Stimulated activated naive CD8-positive, alpha-beta T cell treated with anti-CD3 and anti-CD28 coated beads, Interleukin-15, Interleukin-2, amounts not matched to agents 100 ng/mL and 50 ng/mL, for 24 hours (primary cell): Measurements from ENCODE around the gene MRTFB.

Experiments
- H3K27ac Mint-ChIP-seq: one replicate; pipeline ENCODE4 v1.8.0; 2021; ENCODE audit warnings: mild to moderate bottlenecking, mixed read lengths
- H3K27me3 Mint-ChIP-seq: one replicate; pipeline ENCODE4 v1.8.0; 2021; ENCODE audit warnings: mixed read lengths
- H3K36me3 Mint-ChIP-seq: one replicate; pipeline ENCODE4 v1.8.0; 2021; ENCODE audit warnings: low read depth, mixed read lengths
- H3K4me1 Mint-ChIP-seq: one replicate; pipeline ENCODE4 v1.8.0; 2021; ENCODE audit warnings: low read depth, mixed read lengths
- H3K4me3 Mint-ChIP-seq: one replicate; pipeline ENCODE4 v1.8.0; 2021; ENCODE audit warnings: mild to moderate bottlenecking, mixed read lengths
- H3K9me3 Mint-ChIP-seq: one replicate; pipeline ENCODE4 v1.8.0; 2021; ENCODE audit warnings: mixed read lengths

MRTFB gene

DNA sequence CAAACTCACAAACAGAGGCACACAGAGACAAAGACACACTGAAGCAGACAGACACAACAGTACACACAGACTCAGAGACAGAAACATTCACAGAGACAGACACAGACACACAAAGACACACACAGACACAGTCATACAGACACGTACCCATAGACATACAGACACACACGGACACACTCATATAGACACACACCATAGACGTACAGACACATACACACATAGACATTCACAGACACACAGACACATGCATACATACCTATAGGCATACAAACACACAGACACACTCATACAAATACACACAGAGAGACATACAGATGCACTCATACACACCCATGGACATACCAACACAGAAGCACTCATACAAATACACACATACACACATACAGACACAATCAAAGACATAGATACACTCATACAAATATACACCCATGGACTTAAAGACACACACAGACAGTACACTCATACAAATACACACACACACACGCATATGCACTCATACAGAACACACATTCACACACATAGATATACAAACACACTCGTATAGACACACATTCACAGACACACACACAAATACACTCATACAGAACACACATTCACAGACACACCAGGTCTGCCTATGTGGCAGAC, 19.9 kb upstream of the MRTFB start:
- Mint-ChIP-seq H3K4me1 (no peaks in the 10 kb centered on the region), H3K27ac (no peak overlapping the region), H3K9me3 (no peaks in the 10 kb centered on the region), H3K4me3 (no peak overlapping the region), H3K27me3 (peaks cover 4% of the 10 kb centered on the region), H3K36me3 (no peaks in the 10 kb centered on the region)

DNA sequence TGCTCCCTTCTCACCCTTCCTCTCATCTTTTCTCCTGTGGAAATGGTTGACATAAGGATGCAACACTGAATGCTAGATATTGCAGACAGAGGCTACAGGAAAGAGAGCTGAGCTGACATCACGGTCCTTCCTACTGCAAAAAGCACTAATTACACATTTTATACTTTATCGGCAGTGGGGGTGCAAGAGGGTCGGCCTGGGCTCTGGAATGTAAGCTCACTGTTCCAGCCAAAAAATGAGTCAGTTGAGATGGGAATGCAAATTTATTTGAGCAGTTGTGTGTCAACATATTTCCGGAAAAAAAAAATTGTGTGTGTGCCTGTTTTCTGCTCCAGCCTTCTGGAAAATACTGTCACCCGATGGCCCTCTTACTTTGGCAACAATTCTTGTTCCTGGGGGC, 14.1 kb upstream of the MRTFB start:
- H3K36me3 Mint-ChIP-seq, result no peaks in the 10 kb centered on the region
- H3K27ac Mint-ChIP-seq, result no peak overlapping the region
- H3K9me3 Mint-ChIP-seq, result peaks cover 6% of the 10 kb centered on the region
- H3K27me3 Mint-ChIP-seq, result peaks cover 28% of the 10 kb centered on the region
- H3K4me1 Mint-ChIP-seq, result no peaks in the 10 kb centered on the region
- H3K4me3 Mint-ChIP-seq, result no peak overlapping the region

DNA sequence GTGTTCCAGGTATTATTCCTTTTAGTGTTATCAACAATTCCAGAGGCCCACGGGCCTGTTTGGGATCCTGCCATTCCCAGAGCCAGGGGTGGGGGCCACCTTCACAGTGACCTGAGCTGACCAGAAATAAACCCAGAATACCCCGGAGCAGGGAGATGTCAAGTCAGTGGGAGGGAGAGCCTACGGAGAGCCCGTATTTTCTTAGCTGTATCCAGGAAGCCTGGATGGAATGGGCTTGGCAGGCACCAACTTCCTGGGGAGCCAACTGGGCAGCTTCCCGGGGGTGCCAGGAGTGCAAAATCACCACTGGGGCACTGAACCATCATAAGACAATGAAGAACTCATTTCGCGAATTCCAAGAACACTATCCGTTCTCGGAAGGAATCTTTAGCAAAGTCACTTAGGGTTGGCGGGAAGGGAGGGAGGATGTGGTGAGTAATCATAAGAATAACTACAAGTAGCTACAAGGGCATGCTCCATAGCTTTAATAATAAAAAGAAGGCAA, 13.2 kb upstream of the MRTFB start:
- H3K4me1 Mint-ChIP-seq, result no peaks in the 10 kb centered on the region
- no peaks in the 10 kb centered on the region for H3K36me3 Mint-ChIP-seq
- no peak overlapping the region for H3K4me3 Mint-ChIP-seq
- H3K27me3 Mint-ChIP-seq, result peaks cover 28% of the 10 kb centered on the region
- peaks cover 6% of the 10 kb centered on the region for H3K9me3 Mint-ChIP-seq
- H3K27ac Mint-ChIP-seq, result no peak overlapping the region

DNA sequence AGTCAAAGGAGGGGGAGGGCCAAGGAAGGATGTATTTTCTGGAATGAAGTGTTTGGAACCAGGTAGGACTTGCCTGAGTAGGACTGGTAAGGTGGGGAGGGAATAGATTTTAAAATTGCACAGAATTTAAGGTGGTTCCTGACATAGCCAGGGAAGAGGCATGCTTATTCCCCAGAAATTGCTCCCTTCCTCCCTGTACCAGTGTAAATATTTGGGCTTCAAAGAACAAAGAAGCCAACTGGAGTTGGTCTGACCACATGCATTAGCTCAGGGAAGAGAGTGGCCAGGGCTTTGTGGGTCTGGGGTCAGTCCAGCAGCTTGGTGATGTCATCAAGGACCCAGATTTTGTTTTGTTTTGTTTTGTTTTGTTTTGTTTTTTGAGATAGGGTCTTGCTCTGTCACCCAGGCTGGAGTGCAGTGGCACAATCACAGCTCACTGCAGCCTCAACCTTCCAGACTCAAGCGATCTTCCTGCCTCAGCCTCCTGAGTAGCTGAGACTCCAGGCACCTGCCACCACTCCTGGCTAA, 9.3 kb upstream of the MRTFB start:
- Mint-ChIP-seq H3K4me1 (no peaks in the 10 kb centered on the region), H3K27ac (no peak overlapping the region), H3K9me3 (peaks cover 5% of the 10 kb centered on the region), H3K27me3 (peaks cover 26% of the 10 kb centered on the region), H3K36me3 (no peaks in the 10 kb centered on the region), H3K4me3 (no peak overlapping the region)

DNA sequence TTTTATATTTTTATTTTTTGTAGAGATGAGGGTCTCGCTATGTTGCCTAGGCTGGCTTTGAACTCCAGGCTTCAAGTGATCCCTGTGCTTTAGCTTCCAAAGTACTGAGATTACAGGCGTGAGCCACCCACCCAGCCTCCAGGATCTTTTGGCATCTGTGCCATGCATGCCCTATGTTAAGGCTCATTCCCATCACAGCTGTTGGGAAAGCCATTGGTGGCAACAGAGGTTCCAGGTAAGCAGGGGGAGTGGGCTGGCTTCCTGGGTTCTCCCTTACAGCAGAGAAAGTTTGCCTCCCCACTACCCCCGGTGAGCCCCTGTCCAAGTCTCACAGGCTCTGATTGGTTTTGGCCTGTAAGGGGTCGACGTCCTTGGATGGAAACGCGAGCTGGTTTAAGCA, 8.9 kb upstream of the MRTFB start:
- Mint-ChIP-seq H3K36me3 (no peaks in the 10 kb centered on the region), H3K9me3 (peaks cover 3% of the 10 kb centered on the region), H3K27me3 (peaks cover 24% of the 10 kb centered on the region), H3K27ac (no peak overlapping the region), H3K4me3 (no peak overlapping the region), H3K4me1 (no peaks in the 10 kb centered on the region)

DNA sequence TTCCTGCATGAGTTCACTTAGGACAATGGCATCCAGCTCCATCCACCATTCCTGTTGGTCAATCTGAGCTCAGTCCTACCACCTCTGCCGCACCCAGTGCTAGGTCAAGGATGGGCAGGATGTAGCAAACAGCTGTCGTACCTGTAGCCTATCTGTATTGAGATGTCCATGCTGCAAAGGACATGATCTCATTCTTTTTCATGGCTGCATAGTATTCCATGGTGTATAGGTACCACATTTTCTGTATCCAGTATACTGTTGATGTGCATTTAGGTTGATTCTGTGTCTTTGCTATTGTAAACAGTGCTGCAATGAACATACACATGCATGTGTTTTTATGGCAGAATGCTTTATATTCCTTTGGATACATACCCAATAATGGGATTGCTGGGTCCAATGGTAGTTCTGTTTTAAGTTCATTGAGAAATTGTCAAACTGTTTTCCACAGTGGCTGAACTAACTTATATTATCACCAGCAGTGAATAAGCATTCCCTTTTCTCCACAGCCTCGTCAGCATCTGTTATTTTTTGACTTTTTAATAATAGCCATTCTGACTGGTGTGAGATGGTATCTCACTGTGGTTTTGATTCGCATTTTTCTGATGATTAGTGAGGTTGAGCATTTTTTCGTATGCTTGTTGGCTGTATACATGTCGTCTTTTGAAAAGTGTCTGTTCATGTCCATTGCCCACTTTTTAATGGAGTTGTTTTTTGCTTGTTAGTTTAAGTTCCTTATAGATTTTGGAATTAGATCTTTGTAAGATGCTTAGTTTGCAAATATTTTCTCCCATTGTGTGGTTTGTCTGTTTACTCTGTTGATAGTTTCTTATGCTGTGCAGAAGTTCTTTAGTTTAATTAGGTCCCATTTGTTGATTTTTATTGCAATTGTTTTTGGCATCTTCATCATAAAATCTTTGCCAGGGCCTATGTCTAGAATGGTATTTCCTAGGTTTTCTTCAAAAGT, 7.2 kb upstream of the MRTFB start:
- peaks cover 17% of the 10 kb centered on the region for H3K27me3 Mint-ChIP-seq
- H3K4me1 Mint-ChIP-seq, result no peaks in the 10 kb centered on the region
- H3K9me3 Mint-ChIP-seq, result peaks cover 3% of the 10 kb centered on the region
- H3K36me3 Mint-ChIP-seq, result no peaks in the 10 kb centered on the region
- H3K4me3 Mint-ChIP-seq, result no peak overlapping the region
- no peak overlapping the region for H3K27ac Mint-ChIP-seq

DNA sequence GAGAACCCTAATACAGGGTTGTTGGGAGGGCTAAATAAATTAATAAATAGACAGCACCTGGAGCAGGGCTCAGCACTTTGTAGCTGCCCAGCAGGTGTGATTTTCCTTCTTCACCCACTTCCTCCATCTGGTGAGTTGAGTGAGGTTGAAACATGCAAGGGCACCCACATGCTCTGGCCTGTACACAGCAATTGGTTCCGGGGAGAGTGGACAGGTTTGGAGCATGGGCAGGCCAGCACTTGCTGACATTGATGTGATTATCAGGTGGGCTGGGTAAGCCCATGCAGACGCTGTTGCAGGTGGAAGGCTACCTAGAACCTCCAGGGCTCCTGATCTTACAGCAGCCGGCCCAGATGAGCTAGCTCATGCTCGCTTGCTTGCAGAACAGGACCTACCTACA, 1.3 kb upstream of the MRTFB start:
- H3K27ac Mint-ChIP-seq, result peak overlapping the region; percentile 65
- peaks cover 4% of the 10 kb centered on the region for H3K27me3 Mint-ChIP-seq
- no peaks in the 10 kb centered on the region for H3K9me3 Mint-ChIP-seq
- peak overlapping the region; percentile 83 for H3K4me3 Mint-ChIP-seq
- H3K36me3 Mint-ChIP-seq, result no peaks in the 10 kb centered on the region
- peaks cover 15% of the 10 kb centered on the region for H3K4me1 Mint-ChIP-seq

DNA sequence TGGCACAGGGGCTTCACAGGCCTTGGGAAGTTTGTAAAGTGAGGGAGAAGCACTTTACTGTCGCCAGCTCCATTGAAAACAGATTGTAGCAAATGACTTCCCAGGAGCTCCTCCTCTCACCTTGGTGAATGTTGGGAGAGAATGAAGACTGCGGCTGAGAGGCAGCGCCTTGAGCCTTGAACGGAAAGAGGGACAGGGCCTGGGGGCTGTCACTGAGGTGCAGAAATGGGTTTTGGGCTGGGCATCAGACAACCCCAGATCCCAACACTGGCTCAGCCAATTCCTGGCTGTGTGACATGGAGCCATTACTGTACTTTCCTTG, 603 bp upstream of the MRTFB start:
- Mint-ChIP-seq H3K4me3 (peak overlapping the region; percentile 83), H3K36me3 (no peaks in the 10 kb centered on the region), H3K4me1 (peaks cover 15% of the 10 kb centered on the region), H3K9me3 (no peaks in the 10 kb centered on the region), H3K27me3 (peaks cover 4% of the 10 kb centered on the region), H3K27ac (peak overlapping the region; percentile 65)

DNA sequence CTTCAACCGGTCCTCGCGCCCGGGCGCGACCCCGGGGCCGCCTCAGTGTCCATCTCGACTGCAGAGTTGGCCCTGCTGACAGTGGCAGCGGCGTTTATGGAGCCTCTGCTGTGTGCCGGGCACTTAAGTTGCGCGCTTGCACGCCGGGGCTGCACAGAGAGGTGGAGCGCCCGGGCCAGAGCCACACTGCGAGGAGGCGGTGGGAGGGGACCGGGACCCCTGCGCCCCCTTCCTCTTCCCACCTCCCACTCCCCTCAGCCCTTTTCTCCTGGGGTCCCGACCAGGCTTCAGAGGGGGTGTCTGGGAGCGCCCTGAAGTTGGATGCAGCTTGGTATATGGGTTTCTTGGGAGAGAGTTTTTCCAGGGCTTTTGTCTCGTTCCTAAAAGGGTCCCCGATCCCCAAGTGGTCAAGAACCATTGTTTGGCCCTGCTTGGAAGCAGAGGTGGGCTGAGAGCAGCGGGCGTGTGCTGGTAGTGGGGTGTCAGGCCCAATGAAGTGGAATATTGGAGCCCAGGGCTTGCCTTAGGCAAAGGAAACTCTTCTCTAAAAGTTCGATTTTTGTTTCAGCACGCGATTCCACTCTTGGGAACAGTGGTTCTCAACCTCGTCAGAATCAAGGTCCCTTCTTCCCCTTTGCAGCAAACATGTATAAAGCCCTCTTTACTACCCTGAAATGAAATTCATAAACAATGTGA, 605 bp downstream of the MRTFB start:
- peak overlapping the region; percentile 83 for H3K4me3 Mint-ChIP-seq
- H3K4me1 Mint-ChIP-seq, result peaks cover 15% of the 10 kb centered on the region
- H3K27me3 Mint-ChIP-seq, result peaks cover 4% of the 10 kb centered on the region
- H3K9me3 Mint-ChIP-seq, result no peaks in the 10 kb centered on the region
- no peaks in the 10 kb centered on the region for H3K36me3 Mint-ChIP-seq
- H3K27ac Mint-ChIP-seq, result no peak overlapping the region

DNA sequence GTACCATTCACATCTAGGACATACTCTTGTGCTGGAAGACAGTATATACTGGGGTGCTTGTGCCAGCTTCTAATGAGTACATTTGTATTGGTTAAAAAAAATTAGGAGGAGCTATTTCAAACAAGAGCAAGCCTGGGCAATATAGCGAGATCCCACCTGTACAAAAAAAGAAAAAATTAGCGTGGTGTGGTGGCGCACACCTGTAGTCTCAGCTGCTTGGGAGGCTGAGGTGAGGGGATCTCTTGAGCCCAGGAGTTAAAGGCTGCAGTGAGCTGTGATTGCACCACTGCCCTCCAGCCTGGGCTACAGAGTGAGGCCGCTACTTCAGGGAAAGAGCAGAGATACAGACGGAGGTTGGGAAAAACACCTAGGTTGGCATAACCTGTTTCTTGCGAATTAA, 1.2 kb downstream of the MRTFB start:
- Mint-ChIP-seq H3K27me3 (peaks cover 4% of the 10 kb centered on the region), H3K4me1 (peaks cover 15% of the 10 kb centered on the region), H3K4me3 (peak overlapping the region; percentile 83), H3K36me3 (no peaks in the 10 kb centered on the region), H3K9me3 (no peaks in the 10 kb centered on the region), H3K27ac (no peak overlapping the region)

DNA sequence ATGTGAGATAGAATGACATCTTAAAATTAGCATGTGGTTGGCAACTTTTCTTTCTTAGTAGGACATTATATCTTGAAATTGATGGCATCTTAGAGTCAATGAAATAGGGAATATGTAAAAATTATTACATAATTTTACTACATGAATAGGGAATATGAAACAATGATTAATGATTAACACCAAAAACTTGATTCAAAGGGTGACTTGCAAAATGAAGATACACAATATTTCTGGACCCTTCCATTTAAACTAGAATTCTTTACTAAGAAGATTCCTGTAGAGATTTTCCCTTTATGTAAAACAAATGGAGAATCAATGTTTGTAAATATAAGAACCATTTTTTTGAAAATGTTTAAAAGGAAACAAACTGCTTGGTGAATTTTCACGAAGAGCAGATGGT, 3.4 kb downstream of the MRTFB start:
- no peak overlapping the region for H3K27ac Mint-ChIP-seq
- H3K27me3 Mint-ChIP-seq, result no peaks in the 10 kb centered on the region
- peaks cover 15% of the 10 kb centered on the region for H3K4me1 Mint-ChIP-seq
- H3K4me3 Mint-ChIP-seq, result no peak overlapping the region
- no peaks in the 10 kb centered on the region for H3K36me3 Mint-ChIP-seq
- no peaks in the 10 kb centered on the region for H3K9me3 Mint-ChIP-seq

DNA sequence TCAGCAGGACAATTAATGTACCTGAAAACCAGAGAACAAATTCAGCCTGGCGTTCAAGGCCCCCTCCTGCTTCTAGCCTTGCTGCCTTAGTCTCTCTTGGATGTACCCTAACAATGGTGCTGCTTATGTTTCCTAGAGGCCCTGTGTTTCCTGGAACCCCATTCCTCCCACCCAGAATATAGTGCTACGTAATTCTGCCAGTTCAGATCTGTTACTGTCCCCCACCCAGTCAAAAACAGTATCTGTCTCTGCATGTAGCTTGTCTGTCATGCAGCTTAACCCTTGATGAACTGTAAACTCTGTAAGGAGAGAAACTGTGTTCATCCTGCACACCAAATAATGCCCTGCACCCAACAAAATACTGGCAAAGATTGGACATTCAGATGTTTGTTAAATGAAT, 6.8 kb downstream of the MRTFB start:
- no peak overlapping the region for H3K27ac Mint-ChIP-seq
- no peaks in the 10 kb centered on the region for H3K27me3 Mint-ChIP-seq
- H3K36me3 Mint-ChIP-seq, result peaks cover 21% of the 10 kb centered on the region
- H3K4me1 Mint-ChIP-seq, result peaks cover 6% of the 10 kb centered on the region
- H3K9me3 Mint-ChIP-seq, result no peaks in the 10 kb centered on the region
- no peak overlapping the region for H3K4me3 Mint-ChIP-seq

DNA sequence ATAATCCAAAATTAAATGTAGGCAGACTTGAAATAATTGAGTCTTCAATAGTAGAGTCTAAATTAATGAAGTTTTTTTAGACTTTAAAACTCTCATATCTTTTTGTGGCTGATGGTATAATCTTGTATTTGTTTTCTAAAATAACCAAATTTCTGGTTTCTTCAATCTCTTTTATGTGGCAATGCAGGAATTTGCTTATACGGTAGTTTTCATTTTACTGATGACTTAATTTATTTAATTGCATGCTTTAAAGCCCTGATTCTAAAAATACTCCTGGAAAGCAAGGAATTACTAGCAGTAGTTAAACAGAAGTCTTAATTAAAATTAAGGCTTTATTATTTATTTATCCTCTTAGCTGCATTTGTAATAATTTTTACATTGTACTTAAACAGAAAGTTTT, 15.4 kb downstream of the MRTFB start:
- no peaks in the 10 kb centered on the region for H3K4me1 Mint-ChIP-seq
- H3K27ac Mint-ChIP-seq, result no peak overlapping the region
- H3K27me3 Mint-ChIP-seq, result no peaks in the 10 kb centered on the region
- peaks cover 23% of the 10 kb centered on the region for H3K36me3 Mint-ChIP-seq
- H3K4me3 Mint-ChIP-seq, result no peak overlapping the region
- H3K9me3 Mint-ChIP-seq, result no peaks in the 10 kb centered on the region

DNA sequence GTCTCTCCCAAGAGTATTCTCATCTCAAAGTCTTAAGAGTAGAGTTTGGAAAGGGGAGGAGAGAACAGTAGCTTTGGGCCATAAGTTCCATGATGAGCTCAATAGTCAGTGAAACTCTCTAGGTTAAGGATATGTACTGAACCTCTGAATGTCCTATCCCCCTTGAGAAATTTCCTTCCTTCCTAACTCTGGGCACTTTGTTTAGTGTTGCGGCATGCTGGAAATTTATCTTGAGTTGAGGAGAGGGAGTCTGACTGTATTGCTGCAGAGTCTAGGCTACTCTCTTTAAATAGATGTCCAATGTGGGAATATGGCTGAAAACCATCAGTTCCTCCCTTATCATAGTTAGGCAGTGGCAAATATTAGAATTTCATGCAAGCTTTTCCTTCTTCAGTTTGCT, 16.1 kb downstream of the MRTFB start:
- Mint-ChIP-seq H3K4me3 (no peak overlapping the region), H3K27me3 (no peaks in the 10 kb centered on the region), H3K9me3 (no peaks in the 10 kb centered on the region), H3K36me3 (peaks cover 18% of the 10 kb centered on the region), H3K27ac (no peak overlapping the region), H3K4me1 (peaks cover 2% of the 10 kb centered on the region)

DNA sequence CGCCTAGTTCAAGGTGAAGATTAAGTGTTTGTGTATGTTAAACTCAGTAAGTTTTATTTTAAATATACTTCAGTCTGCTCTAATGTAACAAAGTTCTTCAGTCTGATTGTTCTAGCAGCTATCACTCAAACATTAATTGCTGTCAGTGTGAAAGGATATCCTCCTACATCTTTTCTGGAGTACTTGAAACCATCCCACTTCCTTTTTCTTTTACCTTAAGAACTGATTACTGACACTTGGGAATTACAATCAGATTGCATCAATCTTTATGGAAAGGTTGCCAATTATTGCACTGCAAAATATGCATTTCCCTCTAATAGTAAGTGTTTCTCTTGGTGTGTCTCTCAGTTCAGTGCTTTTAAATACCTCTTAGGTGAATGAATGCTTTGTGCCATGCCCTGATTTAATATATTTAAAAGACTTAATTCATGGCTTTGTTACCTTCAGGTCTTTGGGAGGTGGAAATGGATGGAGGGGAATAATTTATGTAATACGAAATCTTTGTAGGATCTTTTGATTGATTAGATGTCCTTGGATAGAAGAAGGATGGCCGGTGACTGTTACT, 16.6 kb downstream of the MRTFB start:
- Mint-ChIP-seq H3K27me3 (no peaks in the 10 kb centered on the region), H3K36me3 (peaks cover 13% of the 10 kb centered on the region), H3K27ac (no peak overlapping the region), H3K4me1 (peaks cover 6% of the 10 kb centered on the region), H3K9me3 (no peaks in the 10 kb centered on the region), H3K4me3 (no peak overlapping the region)
